22Rv1 (cell line): ENCODE measurements around the gene SDE2.

Source experiments
- CTCF ChIP-seq: fragments of 450-650 bp; IDR thresholded peaks from 2 replicates; pipeline ENCODE4 v1.5.1; 2017; ENCODE audit warnings: mild to moderate bottlenecking
- ZFX ChIP-seq: fragments of 450-650 bp; IDR thresholded peaks from 2 replicates; pipeline ENCODE4 v1.6.1; 2017; ENCODE audit warnings: antibody characterized with exemption, borderline replicate concordance

- TF ChIP-seq CTCF (no peak), ZFX (no peak)
Measured at GRCh38 chr1:225940385-225941151, 58.6 kb downstream of the SDE2 start.
